ENCODE measurements around the gene NFATC2.

Gene NFATC2

GRCh38 chr20:51412951-51413481 lies 129.5 kb downstream of the NFATC2 start:
- no peak for DNase-seq
- intact Hi-C loops (cut with DNase I): no loop called here

GRCh38 chr20:51412333-51412871 lies 130.1 kb downstream of the NFATC2 start:
- intact Hi-C loops (cut with DNase I): no loop called here
- DNase-seq: peak in 15 of 42 donors; percentile 16 to 48 (median 31)

- DNase-seq: no peak
- intact Hi-C loops (cut with DNase I): no loop called here
Observed at GRCh38 chr20:51411870-51412269, 130.6 kb downstream of the NFATC2 start.

- intact Hi-C loops (cut with DNase I): no loop called here
Observed at GRCh38 chr20:51410586-51411325, 131.8 kb downstream of the NFATC2 start.

GRCh38 chr20:51409192-51409880 lies 133.2 kb downstream of the NFATC2 start:
- intact Hi-C loops (cut with DNase I): no loop called here

More at GRCh38 chr20:51410586-51411325, 131.8 kb downstream of the NFATC2 start:
- no peak for DNase-seq

GRCh38 chr20:51404297-51405060 lies 138.0 kb downstream of the NFATC2 start:
- peak in 4 of 42 donors; percentile 16 to 47 (median 26) for DNase-seq
- intact Hi-C loops (cut with DNase I): no loop called here

More at GRCh38 chr20:51409192-51409880, 133.2 kb downstream of the NFATC2 start:
- no peak for DNase-seq

GRCh38 chr20:51403466-51404220 lies 138.9 kb downstream of the NFATC2 start:
- intact Hi-C loops (cut with DNase I): no loop called here

GRCh38 chr20:51402201-51402600 lies 140.3 kb downstream of the NFATC2 start:
- no peak for DNase-seq

More at GRCh38 chr20:51403466-51404220, 138.9 kb downstream of the NFATC2 start:
- DNase-seq: no peak

GRCh38 chr20:51401496-51401895 lies 141.0 kb downstream of the NFATC2 start:
- DNase-seq: no peak
- intact Hi-C loops (cut with DNase I): no loop called here

More at GRCh38 chr20:51402201-51402600, 140.3 kb downstream of the NFATC2 start:
- intact Hi-C loops (cut with DNase I): no loop called here

GRCh38 chr20:51400051-51400926 lies 142.2 kb downstream of the NFATC2 start:
- DNase-seq: peak in 4 of 42 donors; percentile 16 to 45 (median 28)
- intact Hi-C loops (cut with DNase I): no loop called here

GRCh38 chr20:51399006-51399890 lies 143.3 kb downstream of the NFATC2 start:
- intact Hi-C loops (cut with DNase I): no loop called here
- DNase-seq: no peak

GRCh38 chr20:51398552-51398951 lies 144.0 kb downstream of the NFATC2 start:
- intact Hi-C loops (cut with DNase I): no loop called here
- DNase-seq: no peak

GRCh38 chr20:51398083-51398482 lies 144.4 kb downstream of the NFATC2 start:
- DNase-seq: no peak
- intact Hi-C loops (cut with DNase I): no loop called here

- intact Hi-C loops (cut with DNase I): no loop called here
- DNase-seq: no peak
Observed at GRCh38 chr20:51397137-51397536, 145.4 kb downstream of the NFATC2 start.

GRCh38 chr20:51396365-51396909 lies 146.1 kb downstream of the NFATC2 start:
- no peak for DNase-seq
- intact Hi-C loops (cut with DNase I): no loop called here

GRCh38 chr20:51394706-51395105 lies 147.8 kb downstream of the NFATC2 start:
- intact Hi-C loops (cut with DNase I): no loop called here

More at GRCh38 chr20:51394706-51395105, 147.8 kb downstream of the NFATC2 start:
- no peak for DNase-seq
